ENCODE measurements around the gene ARF1. TPM values are rescaled to one million over a fixed set of nuclear protein-coding genes. Genes with fewer than 3 reads are reported as not detected.

Gene ARF1
- total and polyA plus RNA-seq, 2 of the 13 experiments (the other 11 are each of a cell fraction or from before 2014, with no cell fraction given) = 186 to 327 TPM

GRCh38 chr1:228139931-228140723 is 57.6 kb downstream of the ARF1 start, which contains the start of gene GUK1 (continued):
- no peak for TF ChIP-seq HINFP (CRISPR knock-in tag; IDR thresholded peaks at IDR 0.05; ENCODE audit: low read depth)
- TF ChIP-seq ZNF230 (CRISPR knock-in tag; IDR thresholded peaks at IDR 0.05) = peak; percentile 52; the same call in 1 of the 2 replicates
- TF ChIP-seq MAFG (CRISPR knock-in tag; IDR thresholded peaks at IDR 0.05) = 0 out of 2 replicates have a peak, but pooled peaks have one; percentile 23
- TF ChIP-seq CSRNP1 (CRISPR knock-in tag; IDR thresholded peaks at IDR 0.05) = 0 out of 2 replicates have a peak, but pooled peaks have one; percentile 35
- peak; percentile 58; the same call in 1 of the 2 replicates for TF ChIP-seq KDM5A (IDR thresholded peaks at IDR 0.05; ENCODE audit: borderline replicate concordance, low read length)
- TF ChIP-seq HBP1 (CRISPR knock-in tag; IDR thresholded peaks at IDR 0.05; ENCODE audit: low read depth) = no peak
- no peak for TF ChIP-seq NR2F2 (IDR thresholded peaks at IDR 0.05; ENCODE audit: borderline replicate concordance, low read depth)
- TF ChIP-seq SALL1 (CRISPR knock-in tag; IDR thresholded peaks at IDR 0.05) = peak; percentile 80
- no peak for TF ChIP-seq ZBTB49 (CRISPR knock-in tag; IDR thresholded peaks at IDR 0.05; ENCODE audit: borderline replicate concordance)
- peak; percentile 71; the same call in 1 of the 2 replicates for TF ChIP-seq TFDP1 (CRISPR knock-in tag; IDR thresholded peaks at IDR 0.05; ENCODE audit: borderline replicate concordance)
- no peak for TF ChIP-seq ZNF512B (CRISPR knock-in tag; IDR thresholded peaks at IDR 0.05; ENCODE audit: borderline replicate concordance)
- TF ChIP-seq CREM (IDR thresholded peaks at IDR 0.05) = peak; percentile 89
- TF ChIP-seq CREM (CRISPR knock-in tag; IDR thresholded peaks at IDR 0.05) = no peak
- no peak for TF ChIP-seq ZNF282 (IDR thresholded peaks at IDR 0.05; ENCODE audit: partially characterized antibody)
- no peak for TF ChIP-seq ZNF552 (CRISPR knock-in tag; IDR thresholded peaks at IDR 0.05; ENCODE audit: borderline replicate concordance)
- no peak for TF ChIP-seq HHEX (CRISPR knock-in tag; IDR thresholded peaks at IDR 0.05)
- TF ChIP-seq PHF8 (CRISPR knock-in tag; IDR thresholded peaks at IDR 0.05) = peak; percentile 76
